ENCODE measurements around the gene TTC29.

TTC29 gene, protein sequence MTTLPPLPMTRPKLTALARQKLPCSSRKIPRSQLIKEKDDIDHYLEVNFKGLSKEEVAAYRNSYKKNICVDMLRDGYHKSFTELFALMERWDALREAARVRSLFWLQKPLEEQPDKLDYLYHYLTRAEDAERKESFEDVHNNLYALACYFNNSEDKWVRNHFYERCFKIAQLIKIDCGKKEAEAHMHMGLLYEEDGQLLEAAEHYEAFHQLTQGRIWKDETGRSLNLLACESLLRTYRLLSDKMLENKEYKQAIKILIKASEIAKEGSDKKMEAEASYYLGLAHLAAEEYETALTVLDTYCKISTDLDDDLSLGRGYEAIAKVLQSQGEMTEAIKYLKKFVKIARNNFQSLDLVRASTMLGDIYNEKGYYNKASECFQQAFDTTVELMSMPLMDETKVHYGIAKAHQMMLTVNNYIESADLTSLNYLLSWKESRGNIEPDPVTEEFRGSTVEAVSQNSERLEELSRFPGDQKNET

GRCh38 chr4:146945556-146946374 lies at the start of gene TTC29:
TSS of gene TTC29 (minus strand) at chr4:146945864. CDS start at chr4:146939895, 5,969 bp downstream.
- peak; percentile 91 for DNase-seq

GRCh38 chr4:146981651-146982050 lies 36.0 kb upstream of the TTC29 start:
- no peak for DNase-seq

DNA sequence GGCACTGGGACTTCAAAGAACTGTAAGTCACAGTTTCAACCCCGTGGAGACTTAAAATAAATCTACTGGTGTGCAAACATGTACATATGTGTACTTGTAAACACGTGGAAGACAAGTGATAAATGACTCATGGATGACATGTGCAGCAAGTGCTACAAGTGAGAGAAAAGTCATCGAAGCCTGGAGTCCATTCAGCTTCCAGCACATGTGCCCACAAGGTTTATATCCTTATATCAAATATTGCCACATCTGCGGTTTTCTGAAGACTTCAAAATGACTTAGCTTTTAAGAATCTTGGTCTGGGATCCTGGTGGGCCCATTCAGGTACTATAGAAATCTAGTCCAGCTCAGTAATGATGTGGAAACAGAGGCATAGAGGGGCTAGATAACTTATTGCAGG lies 33.0 kb upstream of the TTC29 start:
- DNase-seq = no peak

DNA sequence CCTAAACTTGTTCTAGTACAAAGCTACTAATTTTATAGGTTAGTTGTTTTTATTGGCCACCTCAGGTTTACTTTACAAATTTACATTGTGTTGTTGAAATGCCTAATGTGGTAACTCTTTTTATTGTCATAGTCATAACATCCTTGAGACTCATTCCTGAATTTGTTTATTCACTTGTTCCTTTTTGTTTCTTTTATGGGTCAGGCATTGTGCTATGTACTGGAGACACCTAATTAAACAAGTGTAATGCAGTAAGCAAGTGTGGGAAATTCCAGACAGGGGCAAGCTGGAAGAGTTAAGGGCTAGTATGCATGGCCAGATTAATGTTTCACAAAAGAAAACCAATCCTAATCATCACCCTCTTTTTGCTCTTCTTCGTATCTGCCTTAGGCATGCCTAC lies 30.5 kb upstream of the TTC29 start:
- DNase-seq = no peak

GRCh38 chr4:146975527-146975926 lies 29.9 kb upstream of the TTC29 start:
- DNase-seq = no peak

DNA sequence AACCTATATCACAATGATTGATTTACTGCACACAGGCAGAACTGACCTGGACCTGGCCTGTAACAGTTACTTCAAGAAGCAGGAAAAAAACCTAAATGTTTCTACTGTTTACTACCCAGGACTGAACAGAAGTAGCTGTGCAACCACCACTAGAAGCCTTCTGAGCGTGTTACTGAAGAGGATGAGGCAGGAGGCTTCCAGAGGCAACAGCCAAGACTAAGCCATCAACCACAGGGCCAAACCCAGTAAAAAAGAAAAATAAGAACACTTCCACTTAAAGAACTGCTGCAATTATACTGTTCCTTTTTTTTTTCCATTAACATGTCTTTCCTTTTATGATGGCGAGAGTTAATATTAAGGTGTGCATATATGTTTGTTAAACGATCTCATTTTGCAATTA lies 29.4 kb upstream of the TTC29 start:
- no peak for DNase-seq

DNA sequence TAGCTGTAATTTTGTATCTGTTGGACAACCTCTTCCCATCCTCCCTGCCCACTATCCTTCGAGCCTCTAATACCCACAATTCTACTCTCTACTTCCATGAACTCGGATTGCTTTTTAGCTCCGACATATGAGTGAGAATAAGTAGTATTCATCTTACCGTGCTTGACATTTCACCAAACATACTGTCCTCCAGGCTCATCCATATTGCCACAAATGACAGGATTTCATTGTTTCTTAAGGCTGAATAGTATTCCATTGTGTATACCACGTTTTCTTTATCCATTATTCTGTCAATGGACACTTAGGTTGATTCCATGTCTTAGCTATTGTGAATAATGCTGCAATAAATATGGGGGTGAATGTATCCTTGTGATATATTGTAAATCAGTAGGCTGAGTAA lies 26.4 kb upstream of the TTC29 start:
- DNase-seq = no peak

- no peak for DNase-seq
These were observed 23.5 kb upstream of the TTC29 start for GRCh38 chr4:146969126-146969525.

DNA sequence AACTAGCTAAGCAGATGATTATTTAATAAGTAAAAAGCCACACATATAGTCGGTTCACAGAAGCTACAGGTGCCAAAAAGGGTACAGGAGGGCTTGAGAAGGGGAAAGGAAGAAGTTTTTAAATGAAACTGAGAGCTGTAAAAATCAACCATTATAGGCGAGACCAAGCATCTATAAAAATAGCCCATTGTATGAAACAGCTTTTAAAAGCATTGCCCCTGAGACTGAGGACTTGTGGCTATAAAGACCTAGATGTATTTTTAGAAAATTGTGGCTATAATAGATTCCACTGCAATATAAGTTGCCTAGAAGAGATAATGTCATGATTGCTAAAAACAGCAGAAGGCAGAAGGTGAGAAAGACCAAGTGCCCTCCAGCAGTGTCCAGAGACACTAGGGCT lies 15.0 kb upstream of the TTC29 start:
- DNase-seq = no peak

GRCh38 chr4:146959692-146960091 lies 14.0 kb upstream of the TTC29 start:
- DNase-seq = no peak

GRCh38 chr4:146957237-146957636 lies 11.6 kb upstream of the TTC29 start:
- DNase-seq = peak; percentile 72

DNA sequence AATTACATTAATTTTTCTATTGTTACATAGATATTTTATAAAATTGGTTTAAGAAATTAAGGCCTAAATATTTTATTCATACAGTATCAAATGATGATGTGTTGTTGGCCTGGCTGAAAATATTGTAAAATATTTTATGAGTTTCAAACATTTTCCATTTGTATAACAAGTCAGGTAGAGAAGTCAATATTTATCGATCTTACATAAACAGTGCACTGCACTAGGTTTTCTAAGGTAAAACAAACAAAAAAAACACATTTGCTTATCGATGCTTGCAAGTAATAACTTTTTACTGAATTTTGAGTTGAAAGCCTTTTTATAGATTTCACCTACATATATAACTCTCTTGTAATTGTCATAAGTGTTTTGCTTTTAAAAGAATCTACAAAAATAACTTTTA lies 7.2 kb upstream of the TTC29 start:
- DNase-seq = no peak

- no peak for DNase-seq
These were observed 3.9 kb upstream of the TTC29 start for GRCh38 chr4:146949559-146949958.

- no peak for DNase-seq
These were observed 1.8 kb downstream of the TTC29 start for GRCh38 chr4:146943691-146944375.

DNA sequence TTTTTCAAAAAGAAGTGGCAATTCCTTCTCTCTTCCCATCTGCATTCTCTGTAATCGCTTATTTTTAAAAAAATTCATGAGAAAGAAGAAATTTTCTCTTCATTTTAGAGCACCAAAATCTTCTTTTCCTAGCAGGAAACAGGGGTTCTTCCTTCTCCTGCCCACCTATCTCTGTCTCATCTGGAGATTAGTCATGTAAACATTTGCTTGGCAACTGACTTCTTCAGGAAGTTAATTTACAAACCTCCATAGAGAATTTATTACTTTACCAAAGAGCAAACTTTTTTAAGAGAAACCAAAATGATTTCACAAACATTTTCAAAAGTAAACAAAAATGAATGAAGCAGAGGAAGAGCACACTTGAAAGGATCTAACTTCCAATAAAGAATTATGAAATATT lies 13.5 kb downstream of the TTC29 start:
- DNase-seq = no peak

DNA sequence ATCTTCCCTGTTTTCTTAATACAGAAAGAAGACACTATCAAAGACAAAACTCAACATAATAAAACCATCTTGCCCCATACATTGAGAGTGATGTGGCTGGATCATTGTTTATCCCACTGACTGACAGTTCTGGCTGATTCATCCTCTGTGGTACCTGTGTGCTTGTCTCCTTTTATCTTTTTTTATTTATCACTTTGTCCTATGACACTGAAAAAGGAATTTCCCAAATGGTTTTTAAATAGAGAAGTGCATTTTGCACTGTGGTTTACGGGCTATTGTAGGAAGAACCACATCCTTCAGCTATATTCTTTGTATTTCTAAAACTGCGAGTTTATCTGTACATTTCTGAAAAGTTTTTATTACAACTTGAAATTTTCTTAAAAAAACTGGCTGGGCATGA lies 15.0 kb downstream of the TTC29 start:
- DNase-seq = no peak

DNA sequence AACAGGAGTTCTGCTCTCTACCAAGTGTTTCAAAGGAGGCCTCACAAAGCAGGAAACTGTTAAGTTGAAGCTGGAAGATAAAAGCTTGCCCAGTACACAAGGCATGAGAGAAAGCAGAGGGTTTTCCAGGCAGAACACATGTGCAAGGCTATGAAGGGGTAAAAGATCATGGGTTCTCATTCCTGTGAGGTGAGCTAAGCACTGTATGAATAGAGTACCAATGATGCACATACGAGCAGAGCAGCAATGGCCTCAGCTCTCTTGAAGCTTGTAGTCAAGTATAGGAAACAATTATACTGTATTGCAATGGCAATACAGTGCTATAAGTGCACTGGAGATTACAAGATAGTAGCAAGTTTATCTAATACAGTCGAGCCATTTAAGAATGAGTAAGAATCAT lies 18.0 kb downstream of the TTC29 start:
- DNase-seq = no peak

DNA sequence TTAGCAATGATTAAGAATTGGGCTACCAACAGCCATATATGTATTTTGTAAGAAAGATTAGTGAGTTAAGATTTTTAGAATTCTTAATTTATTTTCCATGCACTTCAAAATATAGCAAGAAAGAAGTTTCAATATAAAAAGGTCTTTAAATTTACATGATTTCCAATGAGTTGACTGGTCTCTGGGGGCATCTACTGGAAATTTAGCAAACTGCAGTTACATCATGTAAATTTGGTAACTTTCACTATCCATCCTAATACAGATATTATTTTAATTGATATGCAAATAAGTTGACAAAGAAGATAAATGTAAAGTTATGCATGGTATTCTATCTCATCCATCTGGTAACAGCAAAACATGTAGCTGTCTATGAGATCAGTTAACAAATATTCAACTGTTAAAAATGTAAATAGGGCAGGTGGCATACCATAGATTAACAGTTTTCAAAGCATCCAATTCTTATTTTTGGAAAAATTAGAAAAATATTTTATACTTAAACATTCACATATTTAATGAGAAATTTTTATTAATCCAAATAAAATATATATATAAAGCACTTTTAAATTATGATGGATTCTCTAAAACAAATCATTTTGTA lies 29.1 kb downstream of the TTC29 start:
- DNase-seq = peak; percentile 40

- DNase-seq = no peak
These were observed 30.5 kb downstream of the TTC29 start for GRCh38 chr4:146915132-146915531.

GRCh38 chr4:146900295-146900694 lies 45.4 kb downstream of the TTC29 start:
- no peak for DNase-seq

- no peak for DNase-seq
These were observed 55.4 kb downstream of the TTC29 start for GRCh38 chr4:146890301-146890700.

DNA sequence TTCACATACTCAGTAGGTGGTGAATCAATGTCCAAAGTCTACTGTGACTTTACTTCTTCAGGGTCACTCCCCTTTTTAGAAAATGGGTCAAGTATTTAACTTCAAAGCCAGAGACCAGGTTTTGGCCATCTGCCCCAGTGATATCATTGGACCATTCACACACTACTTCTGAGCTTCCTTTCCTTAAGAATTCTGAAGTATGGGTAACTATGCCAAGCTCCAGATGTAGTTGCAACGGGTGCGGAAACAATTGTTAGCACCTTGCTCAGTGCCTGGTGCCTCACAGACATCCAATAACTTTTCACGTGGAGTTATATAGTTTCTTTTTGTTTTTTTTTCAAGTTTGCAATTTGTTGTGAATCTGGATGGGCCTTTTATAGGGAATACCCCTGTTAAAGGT lies 62.6 kb downstream of the TTC29 start:
- DNase-seq = no peak

- no peak for DNase-seq
These were observed 88.4 kb downstream of the TTC29 start for GRCh38 chr4:146857298-146857697.
